K562 (cell line): ENCODE measurements around the gene ATOSA.

Experiments used
- E4F1 ChIP-seq: fragments of 250-450 bp; sonication (Bioruptor Pico); IDR thresholded peaks from 2 replicates; pipeline ENCODE4 v1.5.0; 2021; ENCODE audit warnings: mild to moderate bottlenecking, borderline replicate concordance
- HES1 ChIP-seq: fragments of 450-650 bp; IDR thresholded peaks from 2 replicates; pipeline ENCODE4 v1.6.1; 2016; ENCODE audit warnings: low read depth, mild to moderate bottlenecking, moderate library complexity
- LARP7 ChIP-seq: fragments of 450-650 bp; IDR thresholded peaks from 2 replicates; pipeline ENCODE4 v1.6.1; 2016
- NUFIP1 ChIP-seq: fragments of 450-650 bp; IDR thresholded peaks from 2 replicates; pipeline ENCODE4 v1.6.1; 2018; ENCODE audit not compliant: partially characterized antibody
- PCBP2 ChIP-seq: fragments of 200-400 bp; formaldehyde crosslinking; IDR thresholded peaks from 2 replicates; pipeline ENCODE4 v1.6.1; 2018; ENCODE audit warnings: low read length, low read depth, mild to moderate bottlenecking, moderate library complexity; ENCODE audit not compliant: poor library complexity, severe bottlenecking
- POLR2A ChIP-seq: fragments of 450-650 bp; conservative IDR thresholded peaks from 2 replicates; pipeline ENCODE4 v1.6.1; 2016
- RCOR1 ChIP-seq, 2 experiments: IDR thresholded peaks; 2 replicates each; pipeline ENCODE4 v1.6.1; 2012; ENCODE audit warnings: low read depth in 2 of 2, low read length in 2 of 2, borderline replicate concordance in 1 of 2, improper control_type of control experiment in 1 of 2
- SRF ChIP-seq, 2 experiments: fragments of 250-450, 450-650 bp in 1 of 2; sonication (Bioruptor Pico) in 1 of 2; sonication (generic) in 1 of 2; formaldehyde crosslinking; IDR thresholded peaks; 2 replicates each; pipeline versions ENCODE4 v1.5.0 to v1.5.1; 2020 to 2022; ENCODE audit warnings: mild to moderate bottlenecking in 1 of 2, missing genetic modification reagents in 1 of 2
- TAF1 ChIP-seq: IDR thresholded peaks from 2 replicates; pipeline ENCODE4 v1.6.1; 2011; ENCODE audit warnings: mild to moderate bottlenecking, low read length, moderate library complexity; ENCODE audit not compliant: insufficient read depth, control insufficient read depth, severe bottlenecking; ENCODE audit errors: extremely low read depth
- ZHX1 ChIP-seq: fragments of 150-350 bp; conservative IDR thresholded peaks from 2 replicates; pipeline ENCODE4 v1.6.1; 2014; ENCODE audit warnings: low read length
- ZNF280B ChIP-seq: fragments of 250-450 bp; sonication (Bioruptor Pico); IDR thresholded peaks from 2 replicates; pipeline ENCODE4 v1.5.1; 2021; ENCODE audit warnings: mild to moderate bottlenecking
- ZNF639 ChIP-seq, 2 experiments: fragments of 200-800 bp in 1 of 2; sonication (Bioruptor generic) in 1 of 2; sonication (generic) in 1 of 2; formaldehyde crosslinking in 1 of 2; IDR thresholded peaks in 1 of 2; conservative IDR thresholded peaks in 1 of 2; 2 replicates each; pipeline versions ENCODE4 v1.5.0 to v1.6.1; 2016 to 2020; ENCODE audit warnings: missing compliant biosample characterization in 1 of 2, missing genetic modification characterization in 1 of 2, missing genetic modification reagents in 1 of 2
- ZSCAN29 ChIP-seq: fragments of 450-650 bp; IDR thresholded peaks from 2 replicates; pipeline ENCODE4 v1.6.1; 2017

GRCh38 chr15:52706091-52706490 lies 26.9 kb upstream of the ATOSA start:
- TF ChIP-seq PCBP2 (no peak), RCOR1 (IDR thresholded peaks at IDR 0.05; ENCODE audit: borderline replicate concordance in 1 of 2, low read depth in 2 of 2, low read length in 2 of 2) (no peak), SRF (CRISPR knock-in tag; IDR thresholded peaks at IDR 0.05) (no peak), HES1 (no peak), ZHX1 (no peak), ZSCAN29 (no peak), POLR2A (no peak), LARP7 (no peak), TAF1 (no peak), ZNF280B (CRISPR knock-in tag) (no peak), ZNF639 (CRISPR knock-in tag; conservative IDR thresholded peaks at IDR 0.05 in 1 of 2, IDR thresholded peaks at IDR 0.05 in 1 of 2) (no peak), E4F1 (CRISPR knock-in tag) (no peak), NUFIP1 (no peak)
